HG03354 (cell line): ENCODE measurements around the gene MYCN.
"Not testable (repeated sequence)": the region's sequence is repeated elsewhere in the genome, so short reads cannot be mapped to it uniquely, and the experiment has no call there.

Source experiments
- ATAC-seq: cut with Tn5 transposase; IDR thresholded peaks from one replicate; pipeline ENCODE4 v1.9.1; 2021; ENCODE audit warnings: mild to moderate bottlenecking; ENCODE audit not compliant: unreplicated experiment, poor library complexity, severe bottlenecking

Gene MYCN

DNA sequence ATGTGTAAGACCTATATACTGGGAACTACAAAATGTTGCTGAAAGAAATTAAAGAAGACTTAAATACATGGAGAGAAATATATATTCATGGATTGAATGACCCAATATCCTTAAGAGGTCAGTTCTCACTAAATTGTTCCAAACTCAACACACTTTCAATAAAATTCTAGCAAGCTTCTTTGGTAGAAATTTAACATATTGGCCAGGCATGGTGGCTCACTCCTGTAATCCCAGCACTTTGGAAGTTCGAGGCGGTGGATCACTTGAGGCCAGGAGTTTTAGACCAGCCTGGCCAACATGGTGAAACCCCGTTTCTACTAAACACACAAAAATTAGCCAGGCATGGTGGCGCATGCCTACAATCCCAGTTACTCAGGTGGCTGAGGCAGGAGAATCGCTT is 33.6 kb upstream of the MYCN start:
- ATAC-seq, result no peak

DNA sequence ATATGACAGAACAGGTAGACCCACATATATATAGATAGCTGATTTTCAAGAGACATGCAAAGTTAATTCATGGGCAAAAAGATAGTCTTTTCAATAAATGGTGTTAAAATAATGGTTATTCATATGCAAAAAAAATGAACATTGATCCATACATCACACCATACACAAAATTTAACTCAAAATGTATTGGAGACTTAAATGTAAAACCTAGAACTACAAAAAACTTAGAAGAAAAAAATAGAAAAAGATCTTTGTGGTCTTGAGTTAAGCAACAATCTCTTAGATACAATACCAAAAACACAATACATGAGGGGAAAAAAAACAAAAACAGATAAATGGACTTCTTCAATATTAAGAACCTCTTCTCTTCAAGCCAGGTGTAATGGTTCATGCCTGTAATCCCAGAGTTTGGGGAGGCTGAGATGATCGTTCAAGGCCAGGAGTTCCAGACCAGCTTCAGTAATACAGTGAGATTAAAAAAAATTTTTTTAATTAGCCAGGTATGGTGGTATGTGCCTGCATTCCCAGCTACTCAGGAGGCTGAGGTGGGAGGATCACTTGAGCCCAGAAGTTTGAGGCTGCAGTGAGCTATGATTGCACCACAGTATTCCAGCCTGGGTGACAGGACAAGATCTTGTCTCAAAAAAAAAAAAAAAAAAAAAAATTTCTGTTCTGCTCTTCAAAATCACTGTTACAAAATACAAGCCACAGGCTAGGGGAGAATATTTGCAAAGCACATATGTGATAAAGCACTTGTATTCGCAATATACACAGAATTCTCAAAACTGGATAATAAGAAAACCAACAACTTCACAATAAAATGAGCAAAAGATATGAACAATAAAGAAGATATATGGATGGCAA is 32.7 kb upstream of the MYCN start:
- ATAC-seq, result no peak

- no peak for ATAC-seq
Observed at GRCh38 chr2:15908371-15908770, 32.0 kb upstream of the MYCN start.

GRCh38 chr2:15909157-15909556 is 31.2 kb upstream of the MYCN start:
- no peak for ATAC-seq

GRCh38 chr2:15909736-15910135 is 30.6 kb upstream of the MYCN start:
- no peak for ATAC-seq

- not testable (repeated sequence) for ATAC-seq
Observed at GRCh38 chr2:15911270-15911669, 29.1 kb upstream of the MYCN start.

- ATAC-seq, result no peak
Observed at GRCh38 chr2:15911686-15912085, 28.7 kb upstream of the MYCN start.

- no peak for ATAC-seq
Observed at GRCh38 chr2:15912203-15912602, 28.1 kb upstream of the MYCN start.

DNA sequence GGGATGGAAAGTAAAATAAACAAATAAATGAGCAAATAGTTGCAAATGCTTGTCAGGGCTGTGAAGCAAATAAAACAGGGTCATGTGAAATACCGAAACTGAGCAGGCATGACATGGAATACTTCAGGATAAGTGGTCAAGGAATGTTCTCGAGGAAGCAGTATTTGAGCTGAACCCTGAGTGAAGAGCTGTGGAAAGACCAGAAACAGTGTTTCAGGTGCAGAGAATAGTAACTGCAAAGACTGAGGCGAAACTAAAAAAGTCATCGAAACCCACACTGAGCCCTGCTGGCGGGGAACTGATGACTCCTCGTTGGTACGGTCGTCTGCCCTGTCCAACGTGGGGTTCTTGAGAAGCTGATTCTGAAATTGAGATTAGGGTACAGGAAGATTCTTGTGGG is 27.2 kb upstream of the MYCN start:
- no peak for ATAC-seq

GRCh38 chr2:15914596-15915385 is 25.6 kb upstream of the MYCN start:
- no peak for ATAC-seq

GRCh38 chr2:15915546-15915945 is 24.8 kb upstream of the MYCN start:
- not testable (repeated sequence) for ATAC-seq

GRCh38 chr2:15916336-15916735 is 24.0 kb upstream of the MYCN start:
- ATAC-seq, result no peak

DNA sequence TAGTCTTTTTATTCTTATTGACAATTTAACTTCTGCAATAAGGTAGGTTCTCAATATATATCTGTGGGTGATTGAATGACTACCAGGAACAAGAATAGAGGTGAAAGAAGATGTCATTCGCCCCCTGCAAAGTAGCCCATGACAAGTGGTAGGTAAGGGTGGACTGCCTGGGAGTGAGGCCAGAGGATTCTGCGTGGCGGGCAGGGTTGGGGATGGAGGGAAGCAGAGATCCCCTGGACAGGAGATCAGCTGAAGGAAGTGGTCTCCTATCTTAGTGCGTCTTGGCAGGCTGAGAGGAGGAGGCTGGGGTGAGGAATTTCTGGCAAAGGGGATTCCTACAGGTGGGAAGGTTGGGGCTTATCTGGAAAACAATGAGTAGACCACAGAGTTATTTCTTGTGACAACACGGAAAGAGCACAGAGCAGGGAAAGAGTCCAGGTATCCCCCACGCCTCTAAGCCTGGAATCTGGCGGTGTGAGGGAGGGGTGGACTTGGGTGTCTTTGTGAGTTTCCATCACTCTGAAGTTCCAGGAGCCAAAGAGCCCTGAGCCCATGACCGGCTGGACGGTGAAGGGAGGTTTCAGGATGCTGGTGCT is 21.5 kb upstream of the MYCN start:
- ATAC-seq, result no peak

GRCh38 chr2:15919716-15920434 is 20.5 kb upstream of the MYCN start:
- no peak for ATAC-seq

- no peak for ATAC-seq
Observed at GRCh38 chr2:15920696-15921095, 19.7 kb upstream of the MYCN start.

DNA sequence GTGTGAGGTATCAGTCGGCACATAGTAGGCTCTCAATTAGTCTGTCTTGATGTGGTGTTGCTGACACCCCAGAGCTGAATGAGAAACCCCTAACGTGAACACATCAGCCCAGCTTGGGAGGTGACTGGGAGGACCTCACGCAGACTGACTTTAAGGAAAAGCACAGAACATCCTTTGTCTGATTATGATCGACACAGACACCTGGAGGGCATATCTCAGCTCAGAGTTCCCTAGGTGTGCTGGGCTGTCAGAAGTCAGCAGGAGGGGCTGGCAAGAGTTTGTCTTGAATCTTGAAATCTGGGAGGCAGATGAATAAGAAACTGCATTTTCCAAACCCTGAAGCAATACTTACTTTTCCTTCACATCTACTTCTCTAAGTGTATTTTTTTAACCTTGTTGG is 16.8 kb upstream of the MYCN start:
- no peak for ATAC-seq

- ATAC-seq, result no peak
Observed at GRCh38 chr2:15925819-15926218, 14.5 kb upstream of the MYCN start.

GRCh38 chr2:15926252-15926651 is 14.1 kb upstream of the MYCN start:
- no peak for ATAC-seq

DNA sequence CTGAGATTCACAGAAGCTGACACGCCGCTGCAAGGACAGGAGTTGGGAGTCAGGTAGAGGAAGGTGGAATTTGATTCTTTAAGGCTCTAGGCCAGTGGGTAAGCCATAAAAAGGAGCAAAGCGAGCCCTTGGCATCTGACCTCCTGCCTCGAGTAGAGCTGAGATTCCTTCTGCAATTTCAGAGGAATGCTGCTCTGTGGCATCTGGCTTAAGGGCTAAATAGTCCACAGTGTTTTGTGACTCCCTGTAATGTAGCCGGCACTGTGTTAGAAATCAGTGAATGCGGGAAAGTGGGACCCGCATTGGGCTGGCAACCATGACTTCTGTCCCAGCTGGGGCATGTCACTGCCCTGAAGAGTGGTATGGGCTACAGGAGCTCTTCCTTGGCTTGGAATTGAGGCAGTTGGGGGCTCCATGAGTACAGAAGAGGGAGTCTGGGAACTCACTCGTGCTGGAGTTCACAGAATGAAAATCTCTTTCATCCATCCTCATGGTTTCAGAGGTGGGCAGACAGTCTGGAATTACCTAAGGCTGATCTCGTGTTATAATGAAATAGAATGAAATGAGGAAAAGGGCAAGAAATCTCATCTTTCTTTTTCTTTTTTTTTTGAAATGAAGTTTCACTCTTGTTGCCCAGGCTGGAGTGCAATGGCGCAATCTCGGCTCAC is 12.7 kb upstream of the MYCN start:
- no peak for ATAC-seq

GRCh38 chr2:15929008-15929407 is 11.3 kb upstream of the MYCN start:
- ATAC-seq, result not testable (repeated sequence)
